ENCODE results near the gene PRELID2.

GRCh38 chr5:145859897-145860296 lies 24.8 kb upstream of the PRELID2 start:
- TF ChIP-seq POLR2A (IDR thresholded peaks at IDR 0.05; ENCODE audit: low read length) (no peak), RCOR1 (IDR thresholded peaks at IDR 0.05; ENCODE audit: low read depth, low read length) (no peak), HOXB5 (CRISPR knock-in tag; IDR thresholded peaks at IDR 0.05) (no peak), PBX3 (IDR thresholded peaks at IDR 0.05) (no peak), BCL3 (IDR thresholded peaks at IDR 0.05) (no peak), CEBPB (IDR thresholded peaks at IDR 0.05) (no peak), KDM1A (IDR thresholded peaks at IDR 0.05; ENCODE audit: low read depth) (no peak), ZFP36 (IDR thresholded peaks at IDR 0.05; ENCODE audit: borderline replicate concordance, partially characterized antibody) (no peak), CHD2 (IDR thresholded peaks at IDR 0.05; ENCODE audit: low read length, partially characterized antibody) (no peak), RFX5 (IDR thresholded peaks at IDR 0.05) (no peak)
- TF ChIP-seq, protein P1, sequence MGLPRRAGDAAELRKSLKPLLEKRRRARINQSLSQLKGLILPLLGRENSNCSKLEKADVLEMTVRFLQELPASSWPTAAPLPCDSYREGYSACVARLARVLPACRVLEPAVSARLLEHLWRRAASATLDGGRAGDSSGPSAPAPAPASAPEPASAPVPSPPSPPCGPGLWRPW (IDR thresholded peaks at IDR 0.05): no peak
- TF ChIP-seq, protein P2, sequence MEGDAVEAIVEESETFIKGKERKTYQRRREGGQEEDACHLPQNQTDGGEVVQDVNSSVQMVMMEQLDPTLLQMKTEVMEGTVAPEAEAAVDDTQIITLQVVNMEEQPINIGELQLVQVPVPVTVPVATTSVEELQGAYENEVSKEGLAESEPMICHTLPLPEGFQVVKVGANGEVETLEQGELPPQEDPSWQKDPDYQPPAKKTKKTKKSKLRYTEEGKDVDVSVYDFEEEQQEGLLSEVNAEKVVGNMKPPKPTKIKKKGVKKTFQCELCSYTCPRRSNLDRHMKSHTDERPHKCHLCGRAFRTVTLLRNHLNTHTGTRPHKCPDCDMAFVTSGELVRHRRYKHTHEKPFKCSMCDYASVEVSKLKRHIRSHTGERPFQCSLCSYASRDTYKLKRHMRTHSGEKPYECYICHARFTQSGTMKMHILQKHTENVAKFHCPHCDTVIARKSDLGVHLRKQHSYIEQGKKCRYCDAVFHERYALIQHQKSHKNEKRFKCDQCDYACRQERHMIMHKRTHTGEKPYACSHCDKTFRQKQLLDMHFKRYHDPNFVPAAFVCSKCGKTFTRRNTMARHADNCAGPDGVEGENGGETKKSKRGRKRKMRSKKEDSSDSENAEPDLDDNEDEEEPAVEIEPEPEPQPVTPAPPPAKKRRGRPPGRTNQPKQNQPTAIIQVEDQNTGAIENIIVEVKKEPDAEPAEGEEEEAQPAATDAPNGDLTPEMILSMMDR (IDR thresholded peaks at IDR 0.05): no peak
- TF ChIP-seq, protein P3, sequence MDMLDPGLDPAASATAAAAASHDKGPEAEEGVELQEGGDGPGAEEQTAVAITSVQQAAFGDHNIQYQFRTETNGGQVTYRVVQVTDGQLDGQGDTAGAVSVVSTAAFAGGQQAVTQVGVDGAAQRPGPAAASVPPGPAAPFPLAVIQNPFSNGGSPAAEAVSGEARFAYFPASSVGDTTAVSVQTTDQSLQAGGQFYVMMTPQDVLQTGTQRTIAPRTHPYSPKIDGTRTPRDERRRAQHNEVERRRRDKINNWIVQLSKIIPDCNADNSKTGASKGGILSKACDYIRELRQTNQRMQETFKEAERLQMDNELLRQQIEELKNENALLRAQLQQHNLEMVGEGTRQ (IDR thresholded peaks at IDR 0.05): no peak
- TF ChIP-seq, protein P4, sequence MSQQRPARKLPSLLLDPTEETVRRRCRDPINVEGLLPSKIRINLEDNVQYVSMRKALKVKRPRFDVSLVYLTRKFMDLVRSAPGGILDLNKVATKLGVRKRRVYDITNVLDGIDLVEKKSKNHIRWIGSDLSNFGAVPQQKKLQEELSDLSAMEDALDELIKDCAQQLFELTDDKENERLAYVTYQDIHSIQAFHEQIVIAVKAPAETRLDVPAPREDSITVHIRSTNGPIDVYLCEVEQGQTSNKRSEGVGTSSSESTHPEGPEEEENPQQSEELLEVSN (IDR thresholded peaks at IDR 0.05; ENCODE audit: borderline replicate concordance, low read depth): no peak

All from A549 (cell line).